Metanephros (tissue), 1 donor: ENCODE measurements around the gene HNRNPU. TPM values are rescaled to one million over a fixed set of nuclear protein-coding genes. Genes with fewer than 3 reads are reported as not detected.

Experiments used
- total RNA-seq: library from RNA; depleted of rRNA; stranded (reverse); fragments of >200 nt; gene quantifications from one replicate; pipeline ENCODE4 v1.2.3, GENCODE V29; 2014

Gene HNRNPU
- total RNA-seq: 340 TPM

DNA sequence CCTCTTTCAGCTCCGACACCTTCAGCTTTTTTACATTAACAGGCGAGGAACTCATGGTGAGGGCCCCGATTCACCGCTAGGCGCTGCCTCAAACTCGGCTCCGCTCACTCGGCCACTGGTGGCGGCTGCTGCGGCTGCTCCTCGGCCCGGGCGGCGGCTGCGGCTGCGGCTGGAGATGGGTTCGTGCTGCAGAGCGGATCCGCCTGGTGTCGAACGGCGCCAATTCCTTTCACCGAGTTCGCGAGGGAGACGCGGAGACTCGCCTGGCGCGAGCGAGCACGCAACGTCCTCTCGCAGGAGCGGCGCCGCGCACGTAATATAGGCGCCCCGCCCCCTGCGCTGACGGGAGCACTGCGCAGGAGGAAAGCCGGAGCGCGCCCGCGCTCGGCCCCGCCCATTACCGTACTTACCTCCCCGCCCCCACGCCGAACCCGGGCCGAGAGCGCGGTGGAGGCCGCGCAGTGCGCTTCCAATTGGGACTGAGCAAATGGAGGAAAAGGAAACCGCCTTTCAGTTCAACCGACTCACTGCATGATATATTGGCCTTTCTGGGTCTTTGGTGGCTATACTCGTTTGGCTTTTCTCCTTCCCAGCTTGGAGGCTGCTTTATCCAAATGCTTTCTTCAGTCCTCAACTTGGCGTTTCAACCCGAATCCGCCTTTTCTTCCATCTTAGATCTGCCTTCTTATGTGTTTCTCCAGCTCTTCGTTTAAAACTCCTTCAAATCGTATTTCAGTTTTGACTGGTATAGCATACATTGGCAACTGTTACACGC lies at the start of gene HNRNPU:
HNRNPU (minus strand) TSS at position 291 of the 775 bp plus-strand sequence; CDS start at position 55, 236 bp downstream.

DNA sequence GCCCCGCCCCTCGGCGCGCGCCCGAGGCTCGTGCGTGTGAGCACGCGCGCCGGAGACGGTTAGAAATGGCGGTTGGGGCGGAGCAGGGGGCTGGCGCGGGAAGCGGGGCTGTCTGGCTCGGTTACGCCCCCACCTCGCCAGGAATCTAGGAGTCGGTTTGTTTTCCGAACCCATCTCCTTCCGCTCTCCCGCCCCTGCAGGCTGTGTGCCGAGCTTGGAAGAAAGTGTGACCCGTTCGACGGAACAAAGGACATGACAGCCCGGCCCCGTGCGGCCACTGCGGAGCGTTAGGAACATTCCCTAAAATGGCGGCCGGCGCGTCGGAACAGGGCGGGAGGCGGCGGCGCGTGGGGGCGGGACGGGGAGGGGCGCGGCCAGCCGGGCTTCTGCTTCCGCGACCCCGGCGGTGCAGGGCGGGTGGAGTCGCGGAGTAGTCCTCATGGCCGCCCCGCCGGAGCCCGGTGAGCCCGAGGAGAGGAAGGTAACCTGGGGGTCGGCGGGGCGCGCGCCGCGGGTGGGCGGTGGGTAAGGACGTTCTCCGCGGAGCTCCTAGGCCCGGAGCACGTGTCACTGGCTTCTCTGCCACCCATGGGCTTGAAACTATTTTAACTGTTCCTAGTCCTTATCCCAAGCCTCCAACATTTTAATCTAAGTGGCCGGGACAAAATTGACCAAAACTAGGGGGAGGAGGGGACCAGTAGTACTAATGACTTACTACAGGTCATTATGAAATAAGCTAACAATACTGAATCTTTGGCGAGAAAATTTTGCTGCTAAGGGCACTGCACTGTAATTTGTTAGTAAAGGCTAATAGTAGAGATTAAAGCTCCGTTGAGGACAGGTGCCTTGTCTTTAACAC lies 28.8 kb downstream of the HNRNPU start, which contains the start of gene COX20:
COX20 (plus strand) TSS at position 383 of the 859 bp plus-strand sequence; CDS start at position 440, 57 bp downstream.

Other genes starting within 250 kb of the HNRNPU start
- 48.8 TPM for gene DESI2, start 211.4 kb downstream of the HNRNPU start, total RNA-seq
- gene COX20, start 28.9 kb downstream of the HNRNPU start, total RNA-seq: 27.4 TPM